Measurements from ENCODE around the gene CCN6.

- TF ChIP-seq, protein P1, sequence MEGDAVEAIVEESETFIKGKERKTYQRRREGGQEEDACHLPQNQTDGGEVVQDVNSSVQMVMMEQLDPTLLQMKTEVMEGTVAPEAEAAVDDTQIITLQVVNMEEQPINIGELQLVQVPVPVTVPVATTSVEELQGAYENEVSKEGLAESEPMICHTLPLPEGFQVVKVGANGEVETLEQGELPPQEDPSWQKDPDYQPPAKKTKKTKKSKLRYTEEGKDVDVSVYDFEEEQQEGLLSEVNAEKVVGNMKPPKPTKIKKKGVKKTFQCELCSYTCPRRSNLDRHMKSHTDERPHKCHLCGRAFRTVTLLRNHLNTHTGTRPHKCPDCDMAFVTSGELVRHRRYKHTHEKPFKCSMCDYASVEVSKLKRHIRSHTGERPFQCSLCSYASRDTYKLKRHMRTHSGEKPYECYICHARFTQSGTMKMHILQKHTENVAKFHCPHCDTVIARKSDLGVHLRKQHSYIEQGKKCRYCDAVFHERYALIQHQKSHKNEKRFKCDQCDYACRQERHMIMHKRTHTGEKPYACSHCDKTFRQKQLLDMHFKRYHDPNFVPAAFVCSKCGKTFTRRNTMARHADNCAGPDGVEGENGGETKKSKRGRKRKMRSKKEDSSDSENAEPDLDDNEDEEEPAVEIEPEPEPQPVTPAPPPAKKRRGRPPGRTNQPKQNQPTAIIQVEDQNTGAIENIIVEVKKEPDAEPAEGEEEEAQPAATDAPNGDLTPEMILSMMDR (IDR thresholded peaks at IDR 0.05): no peak
- TF ChIP-seq EZH2 (IDR thresholded peaks at IDR 0.05; ENCODE audit: borderline replicate concordance, insufficient read depth, low read depth, low read length, poor library complexity, severe bottlenecking): no peak
Measured at GRCh38 chr6:112039431-112039770, 14.5 kb upstream of the CCN6 start.
